HG02678 (cell line): ENCODE data around the gene KLHL7.

Experiments used
- ATAC-seq: cut with Tn5 transposase; IDR thresholded peaks from one replicate; pipeline ENCODE4 v1.9.1; 2021; ENCODE audit warnings: mild to moderate bottlenecking, moderate library complexity; ENCODE audit not compliant: unreplicated experiment

The KLHL7 gene, protein sequence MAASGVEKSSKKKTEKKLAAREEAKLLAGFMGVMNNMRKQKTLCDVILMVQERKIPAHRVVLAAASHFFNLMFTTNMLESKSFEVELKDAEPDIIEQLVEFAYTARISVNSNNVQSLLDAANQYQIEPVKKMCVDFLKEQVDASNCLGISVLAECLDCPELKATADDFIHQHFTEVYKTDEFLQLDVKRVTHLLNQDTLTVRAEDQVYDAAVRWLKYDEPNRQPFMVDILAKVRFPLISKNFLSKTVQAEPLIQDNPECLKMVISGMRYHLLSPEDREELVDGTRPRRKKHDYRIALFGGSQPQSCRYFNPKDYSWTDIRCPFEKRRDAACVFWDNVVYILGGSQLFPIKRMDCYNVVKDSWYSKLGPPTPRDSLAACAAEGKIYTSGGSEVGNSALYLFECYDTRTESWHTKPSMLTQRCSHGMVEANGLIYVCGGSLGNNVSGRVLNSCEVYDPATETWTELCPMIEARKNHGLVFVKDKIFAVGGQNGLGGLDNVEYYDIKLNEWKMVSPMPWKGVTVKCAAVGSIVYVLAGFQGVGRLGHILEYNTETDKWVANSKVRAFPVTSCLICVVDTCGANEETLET

DNA sequence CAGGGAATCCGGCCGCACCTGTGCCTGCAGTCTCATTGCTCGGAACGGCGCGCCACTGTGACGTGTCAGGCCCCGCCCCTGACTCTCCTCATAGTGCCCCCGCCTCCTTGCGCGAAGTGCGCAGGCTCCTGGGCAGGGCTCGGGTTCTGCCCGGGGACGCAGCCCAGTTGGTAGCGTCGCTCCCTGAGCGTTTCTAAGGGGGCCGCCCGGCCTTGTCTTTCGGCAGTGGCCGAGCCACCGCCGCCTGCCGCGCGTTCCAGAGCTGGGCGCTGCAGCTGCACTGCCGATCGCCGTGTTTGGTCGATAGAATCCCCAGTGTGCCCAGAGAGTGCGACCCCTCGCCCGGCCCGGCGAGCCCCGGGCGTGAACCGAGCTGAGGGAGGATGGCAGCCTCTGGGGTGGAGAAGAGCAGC, at the start of gene KLHL7:
TSS of gene KLHL7 (plus strand) at position 142 of the 413 bp plus-strand sequence. CDS start at position 384, 242 bp downstream.
- peak; percentile 97 for ATAC-seq

DNA sequence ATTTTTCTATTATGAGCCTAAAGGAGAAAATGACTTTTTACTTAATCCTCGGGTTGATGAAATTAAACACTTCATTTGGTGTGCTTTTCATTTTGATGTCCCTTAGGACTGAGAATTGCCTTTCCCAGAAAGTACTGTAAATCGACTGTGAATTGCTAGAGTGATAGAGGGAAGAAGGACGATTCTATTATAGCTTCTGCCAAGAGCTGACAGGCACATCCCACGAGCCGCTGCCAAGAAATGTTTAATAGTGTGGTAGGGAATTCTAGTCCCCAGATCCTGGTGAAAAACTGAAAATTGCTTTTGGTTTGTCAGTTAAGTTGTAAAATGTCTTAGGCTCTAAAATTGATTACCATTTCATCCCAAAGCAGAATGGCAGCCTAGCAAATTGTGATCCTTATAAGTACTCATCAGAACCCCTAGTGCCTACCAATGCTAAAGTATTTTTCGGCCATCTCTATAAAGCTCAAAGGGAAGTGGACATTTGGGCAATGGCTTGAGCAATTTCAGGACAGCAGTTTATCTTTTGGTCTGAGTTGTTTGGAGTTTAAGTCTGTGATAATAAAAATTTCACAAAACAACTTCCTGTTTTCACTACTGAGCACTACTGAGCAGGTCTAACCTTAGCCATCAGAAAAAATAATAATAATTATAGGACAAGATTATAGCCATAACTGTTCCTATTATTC, 47.0 kb upstream of the KLHL7 start:
- no peak for ATAC-seq

DNA sequence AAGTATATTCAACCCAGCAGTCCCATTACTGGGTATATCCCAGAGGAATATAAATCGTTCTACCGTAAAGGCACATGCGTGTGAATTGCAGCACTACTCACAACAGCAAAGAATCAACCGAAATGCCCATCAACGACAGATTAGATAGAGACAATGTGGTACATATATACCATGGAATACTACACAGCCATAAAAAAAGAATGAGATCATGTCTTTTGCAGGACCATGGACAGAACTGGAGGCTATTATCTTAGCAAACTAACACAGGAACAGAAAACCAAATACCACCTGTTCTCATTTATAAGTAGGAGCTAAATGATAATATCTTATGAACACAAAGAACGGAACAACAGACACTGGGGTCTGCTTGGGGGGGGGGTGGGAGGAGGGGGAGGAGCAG, 44.3 kb upstream of the KLHL7 start:
- no peak for ATAC-seq

DNA sequence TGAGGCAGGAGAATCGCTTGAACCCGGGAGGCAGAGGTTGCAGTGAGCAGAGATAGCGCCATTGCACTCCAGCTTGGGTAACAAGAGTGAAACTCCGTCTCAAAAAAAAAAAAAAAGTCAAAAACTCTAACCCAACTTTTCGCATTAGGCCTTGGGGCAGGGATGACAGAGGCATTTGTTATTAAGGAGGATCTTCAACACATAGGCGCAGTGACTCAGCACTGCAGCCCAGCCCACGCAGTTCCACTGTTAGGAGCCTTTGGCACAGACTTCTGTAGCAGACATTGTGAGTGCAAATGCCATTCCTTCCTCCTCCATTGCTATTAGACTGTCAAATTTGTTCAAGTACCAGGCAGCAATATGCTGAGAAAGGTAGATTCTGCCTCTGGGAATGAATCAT, 43.1 kb upstream of the KLHL7 start:
- ATAC-seq, result no peak

DNA sequence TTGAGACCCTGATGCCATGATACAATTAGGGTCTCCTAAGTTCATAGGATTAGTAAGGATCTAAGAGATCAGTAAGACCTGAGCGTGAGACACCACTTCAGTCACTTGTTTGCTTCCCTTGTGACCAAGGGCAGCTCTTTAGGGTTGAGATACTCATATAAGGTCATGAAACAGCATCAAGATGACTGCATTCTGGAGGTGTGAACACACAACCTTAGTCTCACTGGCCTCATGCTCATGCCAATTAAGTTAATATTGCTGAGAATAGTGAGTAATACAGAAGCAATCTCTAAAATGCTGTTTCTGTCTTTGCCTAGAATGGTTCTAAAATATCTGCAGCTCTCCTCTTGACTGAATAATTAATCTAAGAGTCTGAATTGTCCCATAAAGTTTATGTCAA, 39.6 kb upstream of the KLHL7 start:
- ATAC-seq, result no peak

DNA sequence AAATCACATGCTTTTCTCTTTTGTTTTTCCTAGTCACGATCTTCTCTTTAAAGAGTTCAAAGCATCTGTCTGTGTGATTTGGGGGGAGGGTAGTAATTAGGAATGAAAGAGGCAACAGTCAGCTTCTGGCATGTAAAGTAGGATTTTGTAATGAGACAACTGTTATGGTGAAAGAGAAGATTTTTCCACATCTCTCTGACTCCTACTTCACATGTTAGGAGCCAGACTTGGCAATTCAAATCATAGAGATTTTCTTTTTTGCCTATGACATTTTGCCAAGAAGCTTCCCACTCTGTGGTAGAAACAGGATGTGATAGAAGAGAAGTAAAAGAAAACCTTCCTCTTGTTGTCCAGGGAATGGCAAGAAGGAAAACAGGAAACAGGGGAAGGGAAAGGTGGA, 38.3 kb upstream of the KLHL7 start:
- no peak for ATAC-seq

DNA sequence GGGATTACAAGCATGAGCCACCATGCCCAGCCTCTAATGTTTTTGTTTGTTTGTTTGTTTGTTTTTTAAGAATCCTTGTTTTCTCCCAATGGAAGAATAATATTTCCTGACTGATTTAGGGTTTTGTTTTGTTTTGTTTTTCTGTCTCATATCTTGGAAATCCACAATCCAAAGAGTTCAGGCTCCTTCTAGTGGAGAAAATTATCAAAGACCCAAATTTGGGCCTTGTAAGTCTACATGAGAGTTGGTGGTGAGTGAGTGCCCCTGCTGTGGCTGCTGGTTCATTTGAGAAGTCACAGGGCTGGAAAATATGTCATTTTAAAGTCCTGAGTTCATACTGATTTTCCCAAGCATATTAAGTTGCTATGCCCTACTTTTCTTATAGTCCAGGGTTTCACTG, 33.5 kb upstream of the KLHL7 start:
- ATAC-seq, result no peak

DNA sequence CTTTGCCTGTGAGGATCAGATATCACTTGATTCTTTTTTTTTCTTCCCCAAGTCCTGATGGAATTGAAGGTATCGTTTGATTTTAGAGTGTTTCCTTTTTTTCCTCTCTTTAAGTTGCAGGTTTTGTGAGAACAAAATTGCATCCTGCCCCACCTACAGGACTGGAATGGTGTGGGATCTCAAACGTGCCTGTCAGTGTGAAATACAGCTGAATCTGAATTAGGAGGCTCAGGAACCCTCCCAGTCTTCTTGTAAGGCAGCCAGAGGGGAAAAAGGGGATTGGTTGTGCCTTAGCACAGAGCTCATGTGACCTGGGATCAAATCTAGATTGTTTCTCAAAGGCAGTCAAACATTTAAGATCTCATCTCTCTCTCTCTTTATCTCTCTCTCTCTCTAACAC, 32.7 kb upstream of the KLHL7 start:
- no peak for ATAC-seq

DNA sequence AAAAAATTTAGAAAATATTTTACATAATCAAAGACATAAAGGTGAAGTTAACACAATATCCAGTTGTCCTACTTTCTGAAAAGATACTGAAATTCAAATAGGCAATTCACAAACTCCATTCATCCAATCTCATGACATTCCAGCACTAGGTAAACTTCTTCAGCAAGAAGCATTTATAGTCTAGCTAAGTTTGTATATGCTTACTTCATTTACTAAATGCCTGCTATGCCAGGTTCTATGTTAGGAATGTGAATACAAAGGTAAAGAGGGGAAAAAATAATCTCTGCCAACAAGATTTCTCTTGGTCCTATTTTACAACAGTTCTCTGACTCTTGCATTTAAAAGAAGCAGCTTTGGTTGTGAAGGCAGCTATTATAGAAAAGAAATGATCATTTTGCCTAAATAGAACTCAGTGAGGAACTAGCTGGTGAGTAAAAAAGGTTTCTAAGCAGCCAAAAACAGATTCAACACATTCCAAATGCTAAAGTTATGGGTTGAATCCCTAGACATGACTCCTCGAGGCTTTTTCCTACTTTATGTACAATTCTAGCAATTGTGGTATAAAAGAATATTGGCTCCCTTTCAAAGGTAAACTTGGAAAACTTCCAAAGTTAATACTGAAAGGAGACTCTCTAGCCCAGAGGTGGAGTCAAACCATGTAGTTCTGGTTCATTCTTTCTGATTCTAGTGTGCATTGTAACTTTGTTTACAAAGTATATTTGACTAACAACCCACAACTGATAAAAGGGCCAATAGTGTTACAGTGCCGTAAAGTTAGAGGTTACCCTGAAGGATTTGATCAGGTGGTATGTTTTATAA, 30.9 kb upstream of the KLHL7 start:
- ATAC-seq, result no peak

DNA sequence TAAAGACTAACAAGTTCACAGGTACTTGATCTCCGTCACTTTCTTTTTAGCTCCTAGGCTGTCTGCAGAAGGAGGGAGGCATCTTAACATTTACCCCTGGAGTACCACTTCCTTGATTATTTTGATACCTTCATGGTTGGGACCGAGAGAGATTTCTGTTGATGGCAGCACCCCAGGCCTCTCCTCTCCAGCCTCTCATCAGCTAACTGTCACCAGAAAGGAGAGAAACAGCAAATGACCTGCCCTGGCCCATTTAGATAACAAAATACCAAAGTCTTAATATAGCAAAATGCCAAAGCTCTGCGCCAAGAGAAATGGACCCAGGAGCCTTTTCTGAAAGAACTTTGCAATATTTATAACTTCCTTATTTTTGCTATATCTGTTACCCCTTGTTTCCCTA, 30.0 kb upstream of the KLHL7 start:
- no peak for ATAC-seq

DNA sequence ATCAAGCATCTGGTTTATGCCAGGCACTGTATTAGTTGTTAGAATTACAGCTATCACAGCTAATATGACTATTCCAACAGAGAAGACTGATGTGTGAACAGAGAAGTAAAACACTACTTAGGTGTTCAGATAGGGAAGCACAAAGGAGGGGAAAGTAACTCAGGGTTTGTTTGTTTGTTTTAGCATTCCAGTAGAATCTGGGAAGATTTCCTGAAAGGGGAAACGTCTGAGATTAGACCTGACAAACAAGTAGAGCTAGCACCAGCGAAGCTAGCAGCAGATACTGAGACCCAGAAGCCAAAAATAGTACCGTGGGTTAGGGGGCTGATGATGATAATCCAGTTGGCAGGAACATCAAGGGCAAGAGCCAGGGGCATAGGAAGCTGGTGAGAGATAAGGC, 28.8 kb upstream of the KLHL7 start:
- ATAC-seq, result no peak

DNA sequence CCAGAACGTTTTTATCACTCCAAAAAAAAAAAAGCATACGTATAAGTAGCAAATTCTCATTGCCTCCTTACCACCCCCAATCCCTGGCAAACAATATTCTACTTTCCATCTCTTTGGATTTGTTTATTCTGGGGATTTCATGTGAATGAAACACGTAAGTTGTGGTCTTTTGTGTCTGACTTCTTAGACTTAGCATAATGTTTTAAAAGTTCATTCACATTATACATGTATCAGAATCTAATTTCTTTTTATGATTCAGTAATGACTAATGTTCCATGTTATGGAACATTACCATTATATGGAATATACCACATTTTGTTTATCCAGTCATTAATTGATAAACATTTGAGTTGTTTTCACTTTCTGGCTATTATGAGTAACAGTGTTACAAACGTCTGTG, 12.5 kb upstream of the KLHL7 start:
- ATAC-seq, result no peak

DNA sequence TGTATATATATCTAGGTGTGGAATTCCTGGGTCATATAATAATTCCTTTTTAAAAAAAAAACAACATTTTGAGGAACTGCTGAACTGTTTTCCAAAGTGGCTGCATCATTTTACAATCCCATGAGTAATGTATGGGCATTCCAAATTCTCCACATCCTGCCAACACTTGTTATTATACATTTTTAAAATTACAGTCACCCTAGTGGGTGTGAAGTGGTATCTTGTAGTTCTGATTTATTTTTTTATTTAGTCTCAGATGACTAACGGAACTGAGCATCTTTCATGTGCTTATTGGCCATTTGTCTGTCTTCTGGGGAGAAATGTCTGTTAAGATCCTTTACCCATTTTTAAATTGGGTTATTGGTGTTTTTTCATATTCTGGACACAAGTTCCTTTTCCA, 12.0 kb upstream of the KLHL7 start:
- ATAC-seq, result no peak

DNA sequence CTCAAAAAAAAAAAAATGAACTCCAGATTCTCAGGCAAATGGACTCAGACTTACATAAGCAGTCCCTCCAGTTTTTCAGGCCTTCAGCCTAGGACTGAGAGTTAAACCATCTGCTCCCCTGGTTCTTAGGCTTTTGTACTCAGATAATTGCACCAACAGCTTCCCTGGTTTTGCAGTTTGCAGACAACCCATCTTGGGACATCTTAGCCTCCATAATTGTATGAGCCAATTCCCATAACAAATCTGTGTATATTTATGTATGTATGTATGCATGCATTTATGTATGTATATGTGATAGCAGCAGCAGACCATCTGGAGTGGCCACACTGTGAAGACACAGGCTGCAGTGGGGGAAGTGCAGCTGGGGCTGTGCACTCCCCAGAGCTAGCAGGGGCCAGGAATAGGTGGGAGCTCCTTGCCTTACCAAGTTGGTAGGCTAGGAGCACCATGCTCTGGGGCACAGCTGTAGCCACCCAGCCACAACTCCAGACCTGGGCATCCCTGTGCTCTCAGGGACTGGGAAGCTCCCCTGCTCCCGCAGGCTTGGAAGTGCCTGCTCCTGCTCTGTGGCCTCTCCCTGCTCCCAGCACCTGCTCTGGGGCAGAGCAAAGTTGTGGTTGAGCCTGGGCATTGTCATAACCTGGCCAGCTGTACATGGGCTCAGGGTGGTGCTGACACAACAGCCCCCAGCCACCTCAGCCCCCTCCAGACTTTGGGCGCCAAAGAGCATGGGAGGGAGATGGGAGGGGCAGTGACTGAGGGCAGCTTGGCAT, 8.9 kb upstream of the KLHL7 start:
- no peak for ATAC-seq

DNA sequence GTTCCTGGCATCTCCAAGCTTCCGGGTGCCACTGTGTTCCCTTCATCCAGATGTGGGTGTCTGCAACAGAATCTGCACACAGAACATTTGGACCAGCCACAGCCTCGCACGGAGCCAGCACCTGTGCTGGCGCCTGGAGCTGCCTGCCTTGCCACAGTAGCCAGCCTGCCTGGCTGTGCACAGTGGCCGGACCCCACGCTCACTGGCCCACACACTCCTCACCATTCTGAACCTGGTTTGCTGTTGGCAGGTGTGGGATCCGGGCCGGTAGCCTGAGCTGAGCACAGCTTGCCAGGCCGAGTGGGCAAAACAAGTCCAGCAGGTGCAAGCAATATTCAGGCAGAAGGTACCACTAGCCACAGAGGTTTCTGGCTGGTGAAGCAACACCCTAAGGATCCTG, 7.6 kb upstream of the KLHL7 start:
- no peak for ATAC-seq

DNA sequence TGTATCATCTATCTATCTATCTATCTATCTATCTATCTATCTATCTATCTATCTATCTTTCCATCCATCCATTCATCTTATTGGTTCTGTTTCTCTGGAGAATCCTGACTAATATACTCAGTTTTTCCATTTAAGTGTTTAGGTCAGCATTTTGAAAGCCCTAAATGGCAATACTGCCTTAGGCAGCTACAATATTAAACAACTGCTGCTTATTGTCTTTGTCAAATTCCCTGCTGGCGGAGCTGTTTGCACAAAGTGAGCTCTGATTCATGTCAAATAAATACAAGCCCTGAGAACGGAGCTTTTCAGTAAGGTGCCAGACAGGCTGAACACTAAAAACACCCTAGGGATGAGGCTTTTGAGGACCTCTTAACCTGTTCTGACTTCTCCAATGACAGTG, 7.1 kb upstream of the KLHL7 start:
- ATAC-seq, result no peak

DNA sequence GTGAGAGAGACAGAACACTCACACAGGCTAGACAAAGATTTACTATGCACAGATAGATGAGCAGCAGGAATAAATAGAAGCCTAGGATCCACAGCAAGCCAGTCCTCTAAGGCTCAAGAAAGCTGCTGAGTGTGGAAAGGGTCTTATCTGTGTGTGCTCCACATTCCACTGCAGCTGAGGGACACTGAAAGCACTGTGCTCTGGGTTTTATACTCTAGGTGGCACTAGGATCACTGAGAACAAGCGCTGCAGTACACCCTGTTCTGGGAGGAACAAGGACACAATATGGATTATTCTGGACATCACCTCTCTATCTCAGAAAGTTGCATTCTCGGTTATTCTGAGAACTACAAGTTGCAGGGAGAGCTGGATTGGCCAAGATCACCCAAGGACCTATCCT, 4.9 kb upstream of the KLHL7 start:
- ATAC-seq, result no peak

DNA sequence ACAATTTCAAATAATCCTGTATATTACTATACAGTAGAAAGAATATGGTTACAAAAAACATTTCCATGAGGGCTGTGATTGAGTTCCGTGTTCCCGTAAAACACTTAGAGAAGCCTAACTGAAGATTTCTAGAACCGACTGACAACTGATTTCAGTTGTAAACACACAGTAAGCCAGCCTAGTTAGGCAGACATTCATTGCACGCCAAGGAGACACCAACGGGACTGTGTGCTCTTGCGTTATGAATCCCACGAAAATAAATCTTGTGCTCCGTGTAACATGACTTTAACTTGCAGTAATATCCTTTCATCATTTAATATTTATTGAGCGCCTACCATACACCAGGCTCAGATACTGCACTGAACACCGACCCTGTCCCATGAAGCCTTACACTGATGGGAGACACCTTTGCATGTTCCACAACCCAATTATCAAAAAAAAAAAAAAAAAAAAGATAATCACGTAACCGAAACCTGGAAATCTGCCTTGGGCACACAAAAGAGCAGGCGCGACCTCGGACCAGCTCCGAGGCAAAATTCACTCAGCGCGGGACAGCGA, 420 bp upstream of the KLHL7 start:
- peak; percentile 19 for ATAC-seq

DNA sequence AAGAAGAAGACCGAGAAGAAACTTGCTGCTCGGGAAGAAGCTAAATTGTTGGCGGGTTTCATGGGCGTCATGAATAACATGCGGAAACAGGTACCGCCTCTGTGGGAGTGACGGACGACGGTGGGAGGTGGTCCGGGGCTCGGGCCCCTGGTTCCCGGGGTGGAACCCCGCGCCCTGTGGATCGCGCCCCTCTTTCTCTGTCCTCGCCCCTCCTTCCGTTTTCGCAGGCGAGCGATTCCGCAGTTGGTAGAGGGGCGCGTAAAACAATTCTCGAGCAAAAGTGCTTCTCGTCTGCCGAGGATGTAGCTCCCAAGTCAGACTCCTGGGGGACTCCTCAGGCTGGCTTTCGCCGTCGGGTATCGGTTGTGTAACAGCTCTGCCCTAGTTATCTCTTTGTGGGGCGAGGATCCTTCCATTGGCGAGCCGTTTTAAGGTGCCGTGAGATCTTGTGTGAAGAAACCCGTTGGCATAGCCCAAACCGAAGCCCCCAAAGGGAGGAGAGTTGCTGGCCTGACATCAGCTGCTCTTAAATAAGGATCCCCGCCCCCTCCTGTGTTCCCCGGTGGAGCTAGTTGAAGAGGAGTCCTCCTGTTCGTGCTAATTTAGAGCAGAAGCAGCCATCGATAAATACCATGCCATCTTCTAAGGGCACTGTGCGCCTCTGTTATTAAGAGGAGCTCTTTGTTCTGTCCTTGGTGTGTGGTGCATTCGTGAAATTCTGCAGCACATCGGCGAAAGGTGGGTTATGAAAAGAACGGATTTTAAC, 655 bp downstream of the KLHL7 start:
- ATAC-seq, result peak; percentile 35
